ENCODE measurements around the gene PGA4.
"Not testable (repeated sequence)": the region's sequence is repeated elsewhere in the genome, so short reads cannot be mapped to it uniquely, and the experiment has no call there.

Gene PGA4
- total RNA-seq, result 0 to 0.55 (median 0) reads per million in 17 experiments

GRCh38 chr11:61222047-61222446, at the start of gene PGA4:
Gene PGA4 (plus strand): TSS chr11:61222347. CDS start chr11:61222401, 54 bp downstream.
- not testable (repeated sequence) for DNase-seq

- DNase-seq, result peak; percentile 19 to 66 (median 44)
Measured at GRCh38 chr11:61172356-61172755, 49.8 kb upstream of the PGA4 start.

GRCh38 chr11:61172888-61173287, 49.3 kb upstream of the PGA4 start:
- no peak for DNase-seq

DNA sequence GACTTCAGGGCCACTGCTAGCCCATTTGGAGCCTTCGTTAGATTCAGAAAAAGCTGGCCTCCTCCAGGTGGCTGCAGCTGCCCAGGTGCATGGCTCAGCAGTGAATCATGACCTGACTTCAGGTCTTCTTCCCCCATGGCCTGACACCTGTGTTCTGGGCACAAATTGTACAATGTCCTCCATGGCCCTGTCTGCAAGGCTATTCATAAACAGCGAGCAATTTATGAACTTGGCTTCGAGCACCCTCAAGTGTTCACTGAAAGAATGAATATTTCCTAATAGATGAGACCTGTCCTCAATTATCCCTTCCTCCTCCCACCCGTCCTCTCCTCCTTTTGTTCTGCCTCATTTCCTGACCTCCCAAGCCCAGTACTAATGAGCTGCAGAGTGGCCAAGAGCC, 48.7 kb upstream of the PGA4 start:
- no peak for DNase-seq

DNA sequence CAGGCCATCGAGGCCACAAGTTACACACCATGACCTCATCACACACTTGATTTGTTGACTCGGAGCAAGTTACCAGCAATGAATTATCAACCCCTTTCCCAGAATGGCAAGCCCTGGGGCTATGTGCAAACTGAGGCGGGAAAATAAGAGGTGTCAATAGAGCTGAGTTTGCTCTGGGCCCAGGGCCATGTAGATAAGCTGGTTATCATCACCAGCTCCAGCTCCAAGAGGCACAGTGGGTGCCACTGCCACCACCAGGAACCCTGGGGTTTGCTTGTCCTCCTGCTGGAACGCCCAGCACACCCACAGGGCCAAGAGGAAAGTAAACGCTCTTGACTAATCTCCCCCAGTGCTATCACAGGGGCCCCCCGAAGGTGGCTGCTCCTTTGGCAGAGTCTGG, 47.9 kb upstream of the PGA4 start:
- no peak for DNase-seq

GRCh38 chr11:61174949-61175348, 47.2 kb upstream of the PGA4 start:
- no peak for DNase-seq

DNA sequence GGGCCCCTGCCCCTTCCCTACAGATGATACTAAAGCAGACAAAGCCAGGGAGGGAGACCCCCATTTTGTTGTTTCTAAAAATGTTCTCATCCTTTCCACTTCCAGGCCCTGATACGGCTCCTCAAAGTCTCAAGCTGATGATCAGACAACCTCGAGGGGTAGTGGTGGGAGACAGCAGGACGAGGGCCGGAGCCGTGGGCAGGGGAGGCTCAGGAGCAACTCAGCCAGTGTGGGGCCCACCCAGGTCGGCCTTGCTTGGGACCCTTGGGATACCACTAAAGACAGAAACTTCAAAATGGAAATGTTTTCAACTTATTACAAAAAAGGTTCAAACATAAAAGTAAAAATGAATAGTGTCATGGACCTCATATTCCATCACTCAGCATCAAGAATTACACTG, 45.7 kb upstream of the PGA4 start:
- DNase-seq, result no peak

DNA sequence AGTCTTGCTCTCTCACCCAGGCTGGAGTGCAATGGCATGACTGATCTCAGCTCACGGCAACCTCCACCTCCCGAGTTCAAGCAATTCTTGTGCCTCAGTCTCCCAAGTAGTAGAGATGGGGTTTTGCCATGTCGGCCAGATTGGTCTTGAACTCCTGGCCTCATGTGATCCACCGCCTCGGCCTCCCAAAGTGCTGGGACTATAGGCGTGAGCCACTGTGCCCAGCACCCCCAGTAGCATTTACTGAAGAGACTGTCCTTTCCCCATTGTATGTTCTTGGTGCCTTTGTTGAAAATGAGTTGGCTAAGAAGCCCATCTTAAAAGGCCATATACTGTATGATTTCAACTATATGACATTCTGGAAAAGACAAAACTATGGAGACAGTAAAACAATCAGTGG, 41.9 kb upstream of the PGA4 start:
- DNase-seq, result not testable (repeated sequence)

- DNase-seq, result no peak
Measured at GRCh38 chr11:61181489-61181888, 40.7 kb upstream of the PGA4 start.

GRCh38 chr11:61183645-61184044, 38.5 kb upstream of the PGA4 start:
- no peak for DNase-seq

GRCh38 chr11:61186504-61186903, 35.6 kb upstream of the PGA4 start:
- no peak for DNase-seq

DNA sequence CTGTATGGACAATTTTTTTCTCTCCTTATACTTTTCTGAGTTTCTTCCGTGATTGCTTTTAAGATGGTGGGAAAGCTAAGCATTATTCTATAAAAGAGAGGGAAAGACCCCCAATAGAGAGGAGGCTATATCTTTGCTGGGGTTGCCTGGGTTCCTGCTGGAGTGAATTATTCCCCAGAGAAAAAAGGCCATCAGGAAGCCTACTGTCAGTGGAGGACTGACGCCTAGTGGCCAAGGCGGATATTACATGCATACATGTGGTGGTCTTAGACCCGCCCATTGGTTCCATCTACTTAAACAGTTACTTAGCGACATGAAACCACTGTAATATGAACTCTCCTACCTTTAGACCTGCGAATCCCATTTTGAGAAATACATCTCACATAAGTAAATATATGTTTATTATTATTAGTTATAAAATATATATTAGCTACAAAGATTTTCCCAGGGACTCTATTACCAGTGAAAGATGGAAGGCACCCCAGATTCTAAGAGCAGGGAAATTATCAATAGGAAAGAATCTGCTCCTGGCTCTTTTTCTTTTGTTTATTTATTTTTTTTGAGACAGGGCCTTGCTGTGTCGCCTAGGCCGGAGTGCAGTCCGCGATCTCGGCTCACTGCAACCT, 34.5 kb upstream of the PGA4 start:
- peak; percentile 84 to 91 (median 89) for DNase-seq

GRCh38 chr11:61189933-61190332, 32.2 kb upstream of the PGA4 start:
- no peak for DNase-seq

DNA sequence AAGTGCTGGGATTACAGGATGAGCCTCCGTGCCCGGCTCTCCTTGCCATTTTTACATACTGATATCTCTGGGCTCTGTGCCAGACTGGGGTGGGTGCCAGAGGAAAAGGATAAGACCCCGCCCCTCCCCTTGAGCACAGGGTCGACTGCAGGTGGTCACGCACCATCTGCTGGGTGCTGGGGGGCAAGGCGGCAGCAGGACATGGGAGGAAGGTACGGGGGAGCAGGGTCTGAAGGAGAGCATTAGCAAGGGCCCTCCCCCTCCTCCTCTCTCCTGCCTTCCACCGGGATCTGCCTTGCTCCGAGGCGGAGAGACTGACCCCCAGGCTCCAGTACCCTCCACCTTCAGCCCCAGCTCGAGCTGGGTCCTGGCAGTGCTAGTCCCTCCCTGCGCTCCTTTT, 28.6 kb upstream of the PGA4 start:
- no peak for DNase-seq

- DNase-seq, result no peak
Measured at GRCh38 chr11:61194169-61194671, 27.9 kb upstream of the PGA4 start.

DNA sequence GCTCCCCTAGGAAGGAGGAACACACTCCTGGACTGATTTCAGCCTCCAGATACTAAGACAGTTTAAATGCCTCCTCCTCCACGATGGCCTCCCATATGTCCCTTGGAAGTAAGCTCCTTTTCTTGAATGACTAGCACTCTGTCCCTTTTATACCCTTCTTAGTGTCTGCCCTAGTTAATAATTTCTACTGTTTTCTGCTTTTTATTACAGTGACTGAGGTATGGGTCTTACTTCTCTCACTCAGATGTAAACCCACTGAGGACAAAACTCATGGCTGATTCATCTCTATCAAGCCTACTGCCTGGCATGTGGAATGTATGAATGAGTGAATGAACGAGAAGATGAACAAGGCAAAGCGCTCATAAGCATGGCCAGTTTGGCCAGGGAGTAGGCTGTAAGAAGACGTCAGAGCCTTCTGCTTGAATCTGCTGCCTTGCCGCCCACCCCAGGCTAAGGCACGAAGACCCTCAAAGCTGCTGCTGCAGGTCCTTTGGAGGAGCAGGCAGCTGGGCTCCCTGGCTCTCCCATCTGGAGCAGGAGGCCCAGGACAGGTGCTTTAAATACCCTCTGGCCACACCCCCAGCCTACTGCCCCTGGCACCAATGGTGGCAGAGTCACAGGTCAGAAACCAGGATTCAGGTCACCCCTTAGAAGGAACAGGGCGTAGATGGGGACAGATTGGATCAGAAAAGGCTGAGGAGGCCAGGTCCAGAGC, 27.0 kb upstream of the PGA4 start:
- no peak for DNase-seq

- DNase-seq, result no peak
Measured at GRCh38 chr11:61195719-61196118, 26.4 kb upstream of the PGA4 start.

GRCh38 chr11:61198361-61198760, 23.8 kb upstream of the PGA4 start:
- DNase-seq, result no peak

DNA sequence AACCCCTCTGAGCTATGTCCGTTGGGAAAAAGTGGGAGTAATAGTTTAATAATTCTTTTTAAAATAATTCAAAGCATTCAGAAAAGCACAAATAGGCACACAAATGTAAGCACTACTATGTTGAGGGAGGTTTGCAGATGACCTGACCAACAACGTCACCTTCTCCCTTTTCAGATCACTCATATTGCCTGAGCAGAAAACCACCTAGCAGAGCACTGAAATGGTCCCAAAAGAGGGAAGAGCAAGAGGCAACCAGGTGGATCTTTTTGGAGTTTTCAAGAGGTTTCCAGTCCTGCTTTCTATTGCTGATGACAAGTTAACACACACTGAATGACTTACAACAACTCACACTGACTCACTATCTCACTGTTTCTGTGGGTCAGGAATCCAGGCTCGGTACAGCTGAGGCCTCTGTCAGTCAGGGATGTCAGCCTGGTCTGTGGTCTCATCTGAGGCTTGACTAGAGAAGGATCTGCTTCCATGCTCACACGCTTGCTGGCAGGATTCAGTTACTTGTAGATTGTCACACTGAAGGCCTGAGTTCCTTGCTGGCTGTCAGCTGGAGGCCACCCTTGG, 23.1 kb upstream of the PGA4 start:
- no peak for DNase-seq

DNA sequence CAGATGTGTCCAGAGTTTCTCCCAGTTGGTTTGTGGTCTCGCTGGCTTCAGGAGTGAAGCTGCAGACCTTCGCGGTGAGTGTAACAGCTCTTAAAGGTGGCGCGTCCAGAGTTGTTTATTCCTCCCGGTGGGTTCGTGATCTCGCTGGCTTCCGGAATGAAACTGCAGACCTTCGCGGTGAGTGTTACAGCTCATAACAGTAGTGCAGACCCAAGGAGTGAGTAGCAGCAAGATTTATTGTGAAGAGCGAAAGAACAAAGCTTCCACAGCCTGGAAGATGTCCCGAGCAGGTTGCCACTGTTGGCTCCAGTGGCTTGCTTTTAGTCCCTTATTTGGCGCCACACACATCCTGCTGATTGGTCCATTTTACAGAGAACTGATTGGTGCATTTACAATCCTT, 20.7 kb upstream of the PGA4 start:
- no peak for DNase-seq

- DNase-seq, result not testable (repeated sequence)
Measured at GRCh38 chr11:61202950-61203746, 19.0 kb upstream of the PGA4 start, which contains the start of gene PGA3. Gene PGA3 (plus strand): TSS chr11:61203515. CDS start chr11:61203565, 50 bp downstream.

- not testable (repeated sequence) for DNase-seq
Measured at GRCh38 chr11:61203873-61204272, 18.3 kb upstream of the PGA4 start.

Data from suppressor macrophage (primary cell).